GM12872 (cell line): Measurements from ENCODE around the gene NDUFV1.

Experiments used
- CTCF ChIP-seq: IDR thresholded peaks from 3 replicates; pipeline ENCODE4 v1.5.1; 2011; ENCODE audit warnings: low read depth, mild to moderate bottlenecking, low read length, moderate library complexity; ENCODE audit not compliant: insufficient read depth

The NDUFV1 gene

GRCh38 chr11:67628710-67629385, 22.1 kb downstream of the NDUFV1 start:
- no peak; the same call in 2 of the 3 replicates for TF ChIP-seq CTCF

- peak; percentile 87; the same call in 2 of the 3 replicates for TF ChIP-seq CTCF
Observed at GRCh38 chr11:67629386-67630227, 22.9 kb downstream of the NDUFV1 start, which contains the start of gene NUDT8. NUDT8 (minus strand) TSS chr11:67629937; CDS start chr11:67629911, 26 bp downstream.

GRCh38 chr11:67630228-67630942, 23.6 kb downstream of the NDUFV1 start:
- TF ChIP-seq CTCF: peak; percentile 80

GRCh38 chr11:67630943-67631331, 24.2 kb downstream of the NDUFV1 start:
- TF ChIP-seq CTCF: no peak

- no peak for TF ChIP-seq CTCF
Observed at GRCh38 chr11:67631411-67631810, 24.7 kb downstream of the NDUFV1 start.

GRCh38 chr11:67631853-67632174, 25.1 kb downstream of the NDUFV1 start:
- TF ChIP-seq CTCF: no peak

- no peak for TF ChIP-seq CTCF
Observed at GRCh38 chr11:67632175-67632981, 25.6 kb downstream of the NDUFV1 start.
